GM10847 (cell line): ENCODE results near the gene LUZP2.

ENCODE experiments used
- POLR2A ChIP-seq: IDR thresholded peaks from 2 replicates; pipeline ENCODE4 v1.6.1; 2011; ENCODE audit not compliant: insufficient read length; ENCODE audit errors: extremely low read depth

Gene LUZP2

GRCh38 chr11:24521601-24522000, 24.7 kb downstream of the LUZP2 start:
- no peak for TF ChIP-seq POLR2A

- TF ChIP-seq POLR2A: no peak
These were observed 27.3 kb downstream of the LUZP2 start for GRCh38 chr11:24524156-24524555.

- TF ChIP-seq POLR2A: no peak
These were observed 34.7 kb downstream of the LUZP2 start for GRCh38 chr11:24531528-24531927.

GRCh38 chr11:24543771-24544170, 46.9 kb downstream of the LUZP2 start:
- TF ChIP-seq POLR2A: no peak

- TF ChIP-seq POLR2A: no peak
These were observed 59.8 kb downstream of the LUZP2 start for GRCh38 chr11:24556693-24557092.

- TF ChIP-seq POLR2A: no peak
These were observed 62.5 kb downstream of the LUZP2 start for GRCh38 chr11:24559315-24559714.

GRCh38 chr11:24560324-24560723, 63.5 kb downstream of the LUZP2 start:
- no peak for TF ChIP-seq POLR2A

- no peak for TF ChIP-seq POLR2A
These were observed 70.5 kb downstream of the LUZP2 start for GRCh38 chr11:24567380-24567779.

- TF ChIP-seq POLR2A: no peak
These were observed 75.5 kb downstream of the LUZP2 start for GRCh38 chr11:24572376-24572775.

GRCh38 chr11:24574461-24574860, 77.6 kb downstream of the LUZP2 start:
- TF ChIP-seq POLR2A: no peak

- no peak for TF ChIP-seq POLR2A
These were observed 78.5 kb downstream of the LUZP2 start for GRCh38 chr11:24575392-24575791.

GRCh38 chr11:24585192-24585591, 88.3 kb downstream of the LUZP2 start:
- TF ChIP-seq POLR2A: no peak

- TF ChIP-seq POLR2A: no peak
These were observed 90.8 kb downstream of the LUZP2 start for GRCh38 chr11:24587635-24588034.

- TF ChIP-seq POLR2A: no peak
These were observed 91.2 kb downstream of the LUZP2 start for GRCh38 chr11:24588081-24588480.

GRCh38 chr11:24589064-24589463, 92.2 kb downstream of the LUZP2 start:
- no peak for TF ChIP-seq POLR2A

GRCh38 chr11:24591283-24591682, 94.4 kb downstream of the LUZP2 start:
- no peak for TF ChIP-seq POLR2A

GRCh38 chr11:24592360-24592759, 95.5 kb downstream of the LUZP2 start:
- no peak for TF ChIP-seq POLR2A

GRCh38 chr11:24593332-24593731, 96.5 kb downstream of the LUZP2 start:
- TF ChIP-seq POLR2A: no peak
